Fibroblast of mammary gland (primary cell): Measurements from ENCODE around the gene GIGYF2.

Experiments used
- DNase-seq: peaks from one replicate; pipeline ENCODE4 v3.0.0-alpha.2; 2010; ENCODE audit warnings: low read depth
- H3K4me3 ChIP-seq: 2 replicates; pipeline ENCODE4 v1.5.1; 2011; ENCODE audit warnings: low read depth, mild to moderate bottlenecking, low read length, moderate library complexity; ENCODE audit not compliant: control insufficient read depth
- TF ChIP-seq, protein P1 (sequence below): conservative IDR thresholded peaks from 2 replicates; pipeline ENCODE4 v1.5.1; 2011; ENCODE audit warnings: low read depth, low read length, inconsistent platforms; ENCODE audit not compliant: control insufficient read depth, insufficient read depth

The GIGYF2 gene

DNA sequence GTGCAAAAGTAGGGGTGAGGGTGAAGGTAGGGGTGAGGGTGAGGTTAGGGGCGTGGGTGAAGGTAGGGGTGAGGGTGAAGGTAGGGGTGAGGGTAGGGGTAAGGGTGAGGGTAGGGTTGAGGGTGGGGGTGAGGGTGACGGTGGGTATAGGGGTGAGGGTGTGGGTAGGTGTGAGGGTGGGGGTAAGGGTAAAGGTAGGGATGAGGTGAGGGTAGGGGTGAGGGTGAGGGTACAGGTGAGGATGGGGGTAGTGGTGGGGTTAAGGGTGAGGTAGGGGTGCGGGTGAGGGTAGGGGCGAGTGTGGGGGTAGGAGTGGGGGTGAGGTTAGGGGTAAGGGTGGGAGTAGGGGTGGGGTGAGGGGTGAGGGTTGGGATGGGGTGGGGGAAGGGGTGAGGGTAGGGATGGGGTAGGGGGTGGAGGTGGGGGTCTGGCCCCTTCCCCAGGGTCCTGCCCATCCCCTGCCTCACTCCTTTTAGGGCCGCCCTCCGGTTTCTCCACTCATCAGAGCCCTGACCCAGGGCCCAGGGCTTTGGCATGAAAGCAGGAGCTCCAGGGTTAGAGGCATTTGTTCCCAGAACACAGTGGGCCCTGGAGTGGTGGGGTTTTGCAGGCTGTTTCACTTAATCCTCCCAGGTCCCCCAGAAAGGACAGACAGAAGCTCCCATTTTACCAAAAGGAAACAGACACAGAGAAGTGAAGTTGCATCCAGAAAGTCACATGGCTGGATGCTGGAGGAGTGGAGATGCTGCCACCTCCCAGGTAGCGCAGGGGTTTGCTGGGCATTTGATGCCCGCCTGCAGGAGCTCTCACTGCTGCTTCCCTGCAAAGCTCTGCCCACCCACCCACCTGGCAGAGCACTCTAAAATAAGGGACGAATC is 199.8 kb downstream of the GIGYF2 start:
- H3K4me3 ChIP-seq, result no peak overlapping the region
- DNase-seq, result no peak
- TF ChIP-seq, protein P1, sequence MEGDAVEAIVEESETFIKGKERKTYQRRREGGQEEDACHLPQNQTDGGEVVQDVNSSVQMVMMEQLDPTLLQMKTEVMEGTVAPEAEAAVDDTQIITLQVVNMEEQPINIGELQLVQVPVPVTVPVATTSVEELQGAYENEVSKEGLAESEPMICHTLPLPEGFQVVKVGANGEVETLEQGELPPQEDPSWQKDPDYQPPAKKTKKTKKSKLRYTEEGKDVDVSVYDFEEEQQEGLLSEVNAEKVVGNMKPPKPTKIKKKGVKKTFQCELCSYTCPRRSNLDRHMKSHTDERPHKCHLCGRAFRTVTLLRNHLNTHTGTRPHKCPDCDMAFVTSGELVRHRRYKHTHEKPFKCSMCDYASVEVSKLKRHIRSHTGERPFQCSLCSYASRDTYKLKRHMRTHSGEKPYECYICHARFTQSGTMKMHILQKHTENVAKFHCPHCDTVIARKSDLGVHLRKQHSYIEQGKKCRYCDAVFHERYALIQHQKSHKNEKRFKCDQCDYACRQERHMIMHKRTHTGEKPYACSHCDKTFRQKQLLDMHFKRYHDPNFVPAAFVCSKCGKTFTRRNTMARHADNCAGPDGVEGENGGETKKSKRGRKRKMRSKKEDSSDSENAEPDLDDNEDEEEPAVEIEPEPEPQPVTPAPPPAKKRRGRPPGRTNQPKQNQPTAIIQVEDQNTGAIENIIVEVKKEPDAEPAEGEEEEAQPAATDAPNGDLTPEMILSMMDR, result no peak

DNA sequence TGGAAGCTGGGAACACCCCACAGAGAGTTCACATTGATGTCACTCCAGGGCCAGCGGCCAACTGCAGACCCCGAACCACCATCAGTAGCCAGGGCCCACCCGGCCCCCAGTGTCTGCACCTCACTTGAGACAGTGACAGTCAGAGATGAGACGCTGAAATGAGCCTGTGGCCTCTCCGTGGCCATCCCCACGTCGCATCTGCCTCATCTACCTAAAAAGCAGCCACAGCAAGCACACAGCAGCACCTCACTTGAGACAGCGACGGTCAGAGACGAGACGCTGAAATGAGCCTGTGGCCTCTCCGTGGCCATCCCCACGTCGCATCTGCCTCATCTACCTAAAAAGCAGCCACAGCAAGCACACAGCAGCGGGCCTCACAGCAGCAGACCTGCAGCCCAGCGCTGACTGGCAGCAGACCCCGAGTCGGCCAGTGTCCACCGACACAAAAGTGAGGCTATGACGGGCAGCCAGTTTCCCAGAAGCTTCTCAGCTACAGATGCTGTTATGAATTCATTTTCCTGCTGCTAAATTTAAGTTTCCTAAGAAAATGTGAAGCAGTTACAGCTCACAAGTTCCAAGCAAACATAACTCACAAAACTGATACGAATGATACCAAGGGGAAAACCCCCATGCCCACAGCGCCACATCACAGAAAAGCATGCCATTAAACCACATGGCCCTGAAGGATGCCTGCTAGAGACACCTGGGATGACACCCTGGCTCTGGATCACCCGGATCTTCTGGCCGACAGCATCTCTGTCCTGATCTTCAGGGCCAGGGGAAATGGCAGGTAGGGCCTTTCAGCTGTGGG is 200.7 kb downstream of the GIGYF2 start:
- DNase-seq, result no peak
- TF ChIP-seq, protein P1, result no peak
- H3K4me3 ChIP-seq, result no peak overlapping the region

DNA sequence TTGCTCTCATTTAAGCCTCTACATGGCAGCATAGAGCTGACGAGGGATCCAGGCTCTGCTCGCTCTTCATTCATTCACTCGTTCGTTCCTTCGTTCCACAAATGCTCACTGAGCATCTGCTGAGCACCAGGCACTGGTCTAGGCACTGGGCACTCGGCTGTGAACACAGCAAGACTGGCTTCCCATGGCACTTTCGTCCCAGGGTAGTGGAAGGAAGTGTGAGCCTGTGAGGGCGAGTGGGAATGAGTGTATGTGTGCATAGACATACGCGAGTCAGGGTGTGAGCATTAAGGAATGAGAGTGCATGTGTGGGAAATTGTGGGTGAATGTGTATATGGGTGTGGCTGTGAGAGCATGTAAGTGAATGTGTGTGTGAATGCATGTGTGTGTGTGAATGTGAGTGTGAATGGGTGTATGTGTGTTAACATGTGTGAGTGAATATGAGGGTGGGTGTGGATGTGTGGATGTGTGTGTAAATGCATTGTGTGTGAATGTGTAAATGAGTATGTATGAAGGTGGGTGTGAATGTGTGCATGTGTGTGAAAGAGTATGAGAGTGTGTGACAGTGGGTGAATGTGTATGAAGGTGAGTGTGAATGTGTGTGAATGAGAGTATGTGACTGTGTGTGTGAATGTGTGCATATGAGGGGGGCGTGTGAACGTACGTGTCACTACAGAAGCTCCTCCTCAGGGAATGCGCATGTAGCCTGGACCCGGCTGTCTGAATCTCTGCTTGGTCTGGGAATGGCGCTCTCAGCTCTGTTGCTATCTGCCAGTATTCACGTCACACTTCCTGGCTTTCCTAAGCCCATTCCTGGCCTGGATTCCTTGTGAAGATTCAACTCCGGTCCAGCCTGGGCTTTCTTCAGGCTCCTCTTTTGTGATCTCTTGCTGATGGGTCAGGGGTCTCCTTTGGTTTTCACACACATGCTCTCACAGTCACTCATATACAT is 201.7 kb downstream of the GIGYF2 start:
- no peak overlapping the region for H3K4me3 ChIP-seq
- TF ChIP-seq, protein P1, result no peak
- DNase-seq, result peak; percentile 75

DNA sequence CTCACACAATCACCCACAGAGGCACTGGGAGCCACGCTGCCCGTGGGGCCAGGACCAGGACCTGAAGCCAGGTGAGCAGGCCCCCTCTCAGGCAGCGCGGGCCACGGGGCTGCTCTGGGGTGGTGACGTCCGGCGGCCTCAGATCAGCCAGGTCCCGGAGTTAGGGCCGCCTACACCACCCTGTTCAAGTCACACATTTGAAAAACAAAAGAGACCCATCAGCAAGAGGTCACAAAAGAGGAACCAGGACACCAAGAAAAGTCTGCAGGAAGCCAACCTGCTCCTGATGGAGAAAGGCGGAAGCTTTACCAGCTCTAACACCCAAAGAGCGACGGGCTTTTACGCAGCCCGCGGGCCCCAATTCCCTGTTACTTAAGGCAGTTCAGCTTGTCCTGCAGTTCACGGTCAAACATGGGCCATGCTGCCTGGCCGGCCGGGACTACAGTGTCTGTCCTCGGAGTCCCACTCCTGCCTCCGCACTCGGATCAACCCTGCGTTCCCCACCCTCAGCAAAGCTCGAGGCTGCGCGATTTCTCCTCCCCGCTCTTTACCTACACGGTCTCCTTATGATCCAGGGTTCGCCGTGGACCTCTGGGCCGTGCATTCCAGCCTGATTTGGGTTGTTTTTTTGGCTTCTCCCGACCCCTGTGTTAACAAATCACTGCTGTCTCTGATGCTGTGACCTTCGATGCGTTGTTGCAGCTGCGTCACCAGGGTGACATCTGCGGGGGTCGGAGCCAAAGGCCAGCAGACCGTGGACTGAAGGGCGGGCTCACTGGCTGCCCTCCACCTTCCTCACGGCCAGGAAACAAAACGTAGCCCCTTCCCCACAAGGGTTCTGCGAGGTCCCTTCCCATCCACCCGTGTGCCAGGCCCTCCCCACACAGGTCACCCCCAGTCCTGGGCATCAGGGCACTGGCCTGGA is 203.9 kb downstream of the GIGYF2 start:
- no peak overlapping the region for H3K4me3 ChIP-seq
- no peak for DNase-seq
- TF ChIP-seq, protein P1, result no peak

DNA sequence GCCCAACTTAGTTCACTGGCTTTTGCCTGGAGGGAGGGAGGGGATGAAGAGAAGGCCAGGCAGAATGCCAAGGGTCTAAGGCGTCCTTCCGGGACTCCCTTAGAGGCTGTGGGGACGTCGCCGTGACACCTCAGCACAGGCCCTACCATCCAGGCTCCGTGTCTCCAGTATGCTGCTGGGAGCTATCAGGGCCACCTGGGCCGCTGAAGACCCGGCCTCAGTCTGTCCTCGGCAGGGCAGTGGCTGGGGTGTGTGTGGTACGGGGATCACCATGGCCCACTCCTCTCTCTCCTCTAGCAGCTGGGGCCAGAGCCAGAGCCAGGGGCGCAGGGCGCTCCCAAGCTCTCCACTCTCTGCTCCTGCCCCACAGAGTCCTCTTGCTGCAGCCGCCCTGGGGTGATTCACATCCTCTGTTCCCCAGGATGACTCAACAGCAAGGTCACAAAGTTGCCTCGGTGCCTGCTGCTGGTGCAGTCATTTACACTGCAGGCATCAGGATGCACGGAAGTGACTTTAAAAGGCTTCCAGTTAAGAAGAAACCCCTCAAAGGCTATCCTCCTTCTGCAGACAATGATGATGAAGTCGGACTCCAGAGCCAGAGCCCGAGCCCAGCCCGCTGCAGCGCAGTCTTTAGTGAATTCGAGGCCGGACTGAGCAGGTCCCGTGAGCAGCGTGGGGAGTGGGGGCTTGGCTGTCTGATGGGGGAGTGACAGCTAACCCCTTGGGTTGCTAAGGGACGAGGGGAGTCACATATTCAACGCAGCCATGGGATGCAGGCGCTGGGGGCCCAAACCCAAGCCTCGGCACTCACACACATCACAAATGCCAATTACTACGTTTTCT is 204.8 kb downstream of the GIGYF2 start:
- no peak overlapping the region for H3K4me3 ChIP-seq
- TF ChIP-seq, protein P1, result no peak
- peak; percentile 89 for DNase-seq
